Neuronal stem cell (in vitro differentiated cells): ENCODE results near the gene TFRC.
"Not testable (repeated sequence)": the region's sequence is repeated elsewhere in the genome, so short reads cannot be mapped to it uniquely, and the experiment has no call there.

Experiments
- DNase-seq: peaks from one replicate; pipeline ENCODE4 v3.0.0-alpha.2; 2013; ENCODE audit warnings: low spot score
- H2AFZ ChIP-seq: one replicate; pipeline ENCODE4 v1.6.1; 2013; ENCODE audit warnings: mild to moderate bottlenecking, low read length, inconsistent platforms
- H2AK5ac ChIP-seq: 2 replicates; pipeline ENCODE4 v1.6.1; 2013; ENCODE audit warnings: low read depth, mild to moderate bottlenecking, inconsistent platforms, low read length, moderate library complexity, mixed read lengths
- H2BK120ac ChIP-seq: 2 replicates; pipeline ENCODE4 v1.6.1; 2013; ENCODE audit warnings: low read depth, mild to moderate bottlenecking, inconsistent platforms, low read length, moderate library complexity, mixed read lengths
- H2BK12ac ChIP-seq: one replicate; pipeline ENCODE4 v1.6.1; 2013; ENCODE audit warnings: low read length, inconsistent platforms
- H2BK15ac ChIP-seq: 2 replicates; pipeline ENCODE4 v1.6.1; 2013; ENCODE audit warnings: mild to moderate bottlenecking, low read length, inconsistent platforms, mixed read lengths
- H2BK5ac ChIP-seq: one replicate; pipeline ENCODE4 v1.6.1; 2013; ENCODE audit warnings: inconsistent platforms, mild to moderate bottlenecking, low read length, moderate library complexity
- H3K14ac ChIP-seq: one replicate; pipeline ENCODE4 v1.6.1; 2013; ENCODE audit warnings: low read length, inconsistent platforms
- H3K18ac ChIP-seq: 2 replicates; pipeline ENCODE4 v1.6.1; 2013; ENCODE audit warnings: low read length, inconsistent platforms
- H3K23ac ChIP-seq: 2 replicates; pipeline ENCODE4 v1.6.1; 2013; ENCODE audit warnings: low read depth, mild to moderate bottlenecking, mixed read lengths, low read length, inconsistent platforms; ENCODE audit not compliant: poor library complexity
- H3K27ac ChIP-seq: replicated peaks from 3 replicates; pipeline ENCODE4 v1.5.1; 2013; ENCODE audit warnings: low read length, inconsistent platforms
- H3K27me3 ChIP-seq, 3 experiments: 2 replicates each; pipeline ENCODE4 v1.6.1; 2013; ENCODE audit warnings: low read length in 3 of 3, mild to moderate bottlenecking in 2 of 3, inconsistent platforms in 1 of 3, low read depth in 1 of 3, mixed read lengths in 1 of 3, moderate library complexity in 1 of 3; ENCODE audit not compliant: control insufficient read depth in 3 of 3, insufficient read depth in 3 of 3
- H3K36me3 ChIP-seq, 2 donors: replicated peaks in 1 of 2; 2 replicates each; pipeline ENCODE4 v1.6.1; 2013; ENCODE audit warnings: low read length in 2 of 2; ENCODE audit not compliant: control insufficient read depth in 2 of 2, insufficient read depth in 2 of 2
- H3K4ac ChIP-seq: 2 replicates; pipeline ENCODE4 v1.6.1; 2013; ENCODE audit warnings: inconsistent platforms, mild to moderate bottlenecking, low read length, moderate library complexity
- H3K4me1 ChIP-seq, 2 donors: 1 replicate in 1 of 2; 2 replicates in 1 of 2; pipeline ENCODE4 v1.6.1; 2013; ENCODE audit warnings: low read length in 2 of 2, low read depth in 1 of 2; ENCODE audit not compliant: control insufficient read depth in 2 of 2, insufficient read depth in 1 of 2
- H3K4me2 ChIP-seq: one replicate; pipeline ENCODE4 v1.6.1; 2013; ENCODE audit warnings: mild to moderate bottlenecking, low read length, inconsistent platforms; ENCODE audit not compliant: insufficient read depth, poor library complexity, severe bottlenecking
- H3K4me3 ChIP-seq, 2 donors: 2 replicates each; pipeline ENCODE4 v1.5.1; 2013; ENCODE audit warnings: low read length in 2 of 2, mild to moderate bottlenecking in 2 of 2, inconsistent platforms in 1 of 2, moderate library complexity in 1 of 2
- H3K79me1 ChIP-seq: one replicate; pipeline ENCODE4 v1.6.1; 2013; ENCODE audit warnings: low read depth, mild to moderate bottlenecking, inconsistent platforms, low read length, moderate library complexity
- H3K9ac ChIP-seq: one replicate; pipeline ENCODE4 v1.6.1; 2013; ENCODE audit warnings: mild to moderate bottlenecking, low read depth, low read length, inconsistent platforms; ENCODE audit not compliant: poor library complexity
- H3K9me3 ChIP-seq, 2 donors: replicated peaks in 1 of 2; 2 replicates each; pipeline versions ENCODE3 to v1.6.1; 2013; ENCODE audit warnings: low read length in 2 of 2, mild to moderate bottlenecking in 2 of 2, inconsistent platforms in 1 of 2, low read depth in 1 of 2, mixed read lengths in 1 of 2, moderate library complexity in 1 of 2; ENCODE audit not compliant: control insufficient read depth in 2 of 2, insufficient read depth in 1 of 2
- H4K8ac ChIP-seq: one replicate; pipeline ENCODE4 v1.6.1; 2013; ENCODE audit warnings: low read depth, mild to moderate bottlenecking, inconsistent platforms, low read length, moderate library complexity
- H4K91ac ChIP-seq: one replicate; pipeline ENCODE4 v1.6.1; 2013; ENCODE audit warnings: low read length, low read depth, mild to moderate bottlenecking, inconsistent platforms; ENCODE audit not compliant: poor library complexity
- WGBS, 2 donors: extraction: QIAGEN DNeasy Blood & Tissue Kit; methylation state at CpG; one replicate each; pipeline ENCODE4 v1.1.7; 2013; ENCODE audit warnings: missing lambda C conversion rate in 2 of 2, mixed read lengths in 1 of 2; ENCODE audit not compliant: insufficient read length in 2 of 2, insufficient replicate concordance in 1 of 2; ENCODE audit errors: extremely low coverage in 2 of 2; 5-methylcytosine and 5-hydroxymethylcytosine counted together

Gene TFRC

DNA sequence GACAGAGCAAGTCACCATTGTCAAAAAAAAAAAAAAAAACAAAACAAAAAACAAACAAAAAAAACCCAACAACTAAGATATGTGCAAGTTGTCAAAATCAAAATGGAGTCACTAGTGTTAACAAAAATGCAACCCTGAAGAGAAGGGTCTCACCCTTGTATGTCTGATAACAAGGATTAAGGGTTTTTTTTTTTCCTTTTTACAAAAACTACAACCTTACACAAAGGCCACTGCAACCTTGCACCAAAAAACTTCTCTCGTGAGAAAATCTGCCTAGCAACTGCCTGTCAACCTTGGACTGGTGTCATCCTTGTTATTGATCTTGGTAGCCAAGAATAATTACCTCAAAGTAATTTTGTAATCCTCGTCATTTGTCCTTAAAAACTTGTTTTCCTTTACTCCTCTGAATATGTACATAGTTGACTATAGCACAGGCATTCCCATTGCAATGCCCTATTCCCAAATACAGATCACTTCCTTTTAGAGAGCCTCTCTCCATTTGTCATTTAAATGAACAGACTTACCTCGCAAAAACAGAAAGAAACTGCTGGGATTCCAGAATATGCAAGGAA, 24.0 kb downstream of the TFRC start:
- H3K27me3 ChIP-seq = no peaks in the 10 kb centered on the region
- H3K36me3 ChIP-seq = peaks cover 29 to 95% of the 10 kb centered on the region in 2 donors
- no peak overlapping the region for H2BK120ac ChIP-seq
- no peak overlapping the region for H2AK5ac ChIP-seq
- H2BK15ac ChIP-seq = no peak overlapping the region
- H3K4me2 ChIP-seq = no peak overlapping the region
- H3K27ac ChIP-seq = no peak overlapping the region
- WGBS, 2 donors = no CpG with 5 or more reads among the region's 3 CpGs
- H3K9me3 ChIP-seq = peaks cover 0 to 2% of the 10 kb centered on the region in 2 donors
- H2AFZ ChIP-seq = no peak overlapping the region
- H3K4ac ChIP-seq = no peak overlapping the region
- DNase-seq = no peak
- H3K18ac ChIP-seq = no peak overlapping the region
- no peak overlapping the region for H3K14ac ChIP-seq
- H4K8ac ChIP-seq = no peak overlapping the region
- no peaks in the 10 kb centered on the region for H3K79me1 ChIP-seq
- no peak overlapping the region for H3K23ac ChIP-seq
- no peaks in the 10 kb centered on the region for H3K4me1 ChIP-seq
- H2BK5ac ChIP-seq = no peak overlapping the region
- no peak overlapping the region for H2BK12ac ChIP-seq
- no peak overlapping the region for H3K4me3 ChIP-seq
- H3K9ac ChIP-seq = no peak overlapping the region
- H4K91ac ChIP-seq = no peak overlapping the region

DNA sequence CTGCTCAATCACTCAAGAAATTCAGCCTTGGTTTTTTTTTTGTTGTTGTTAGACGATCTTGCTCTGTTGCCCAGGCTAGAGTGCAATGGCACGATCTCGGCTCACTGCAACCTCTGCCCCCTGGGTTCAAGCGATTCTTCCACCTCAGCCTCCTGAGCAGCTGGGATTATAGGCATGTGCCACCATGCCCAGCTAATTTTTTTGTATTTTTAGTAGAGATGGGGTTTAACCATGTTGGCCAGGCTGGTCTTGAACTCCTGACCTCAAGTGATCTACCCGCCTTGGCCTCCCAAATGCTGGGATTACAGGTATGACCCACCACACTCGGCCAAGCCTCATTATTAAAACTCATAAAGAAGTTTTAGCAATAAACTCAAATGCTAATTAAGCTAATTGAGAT, 25.5 kb downstream of the TFRC start:
- H3K4me1 ChIP-seq, H4K91ac ChIP-seq, H2AK5ac ChIP-seq, H2AFZ ChIP-seq, H2BK5ac ChIP-seq, H3K27ac ChIP-seq, H3K18ac ChIP-seq, H3K4me3 ChIP-seq, H3K23ac ChIP-seq, H3K14ac ChIP-seq, H3K4me2 ChIP-seq, H2BK12ac ChIP-seq, H3K9me3 ChIP-seq, H3K9ac ChIP-seq, DNase-seq, H2BK15ac ChIP-seq, H2BK120ac ChIP-seq, H3K79me1 ChIP-seq, H3K27me3 ChIP-seq, H3K4ac ChIP-seq, H4K8ac ChIP-seq: not testable (repeated sequence)
- WGBS, 2 donors = no CpG with 5 or more reads among the region's 6 CpGs
- peaks cover 29 to 95% of the 10 kb centered on the region in 2 donors for H3K36me3 ChIP-seq

DNA sequence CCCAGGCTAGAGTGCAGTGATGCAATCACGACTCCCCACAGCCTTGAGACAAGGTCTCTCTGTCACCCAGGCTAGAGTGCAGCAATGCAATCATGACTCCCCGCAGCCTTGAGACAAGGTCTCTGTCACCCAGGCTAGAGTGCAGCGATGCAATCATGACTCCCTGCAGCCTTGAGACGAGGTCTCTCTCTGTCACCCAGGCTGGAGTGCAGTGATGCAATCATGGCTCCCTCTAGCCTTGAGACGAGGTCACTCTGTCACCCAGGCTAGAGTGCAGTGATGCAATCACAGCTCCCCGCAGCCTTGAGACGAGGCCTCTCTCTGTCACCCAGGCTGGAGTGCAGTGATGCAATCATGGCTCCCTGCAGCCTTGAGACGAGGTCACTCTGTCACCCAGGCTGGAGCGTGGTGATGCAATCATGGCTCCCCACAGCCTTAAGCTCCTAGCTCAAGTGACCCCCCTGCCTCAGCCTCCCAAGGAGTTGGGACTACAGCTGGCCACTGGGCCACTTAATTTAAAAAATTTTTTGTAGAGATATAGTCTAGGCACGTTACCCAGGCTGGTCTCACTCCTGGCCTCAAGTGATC, 26.1 kb downstream of the TFRC start:
- peaks cover 0 to 2% of the 10 kb centered on the region in 2 donors for H3K9me3 ChIP-seq
- H4K91ac ChIP-seq = no peak overlapping the region
- H2AK5ac ChIP-seq = no peak overlapping the region
- H3K4ac ChIP-seq = no peak overlapping the region
- no peak overlapping the region for H2BK15ac ChIP-seq
- H2BK120ac ChIP-seq = no peak overlapping the region
- H3K9ac ChIP-seq = peak overlapping the region; percentile 12
- DNase-seq = no peak
- H3K36me3 ChIP-seq = peaks cover 30 to 96% of the 10 kb centered on the region in 2 donors
- no peak overlapping the region for H2BK12ac ChIP-seq
- no CpG with 5 or more reads among the region's 10 CpGs for WGBS, 2 donors
- no peak overlapping the region for H3K27ac ChIP-seq
- H3K4me1 ChIP-seq = no peaks in the 10 kb centered on the region
- H3K27me3 ChIP-seq = no peaks in the 10 kb centered on the region
- H2AFZ ChIP-seq = no peak overlapping the region
- no peak overlapping the region for H3K14ac ChIP-seq
- no peak overlapping the region for H3K4me3 ChIP-seq
- no peaks in the 10 kb centered on the region for H3K79me1 ChIP-seq
- no peak overlapping the region for H3K18ac ChIP-seq
- no peak overlapping the region for H3K4me2 ChIP-seq
- H3K23ac ChIP-seq = peak overlapping the region; percentile 68
- H4K8ac ChIP-seq = no peak overlapping the region
- no peak overlapping the region for H2BK5ac ChIP-seq

DNA sequence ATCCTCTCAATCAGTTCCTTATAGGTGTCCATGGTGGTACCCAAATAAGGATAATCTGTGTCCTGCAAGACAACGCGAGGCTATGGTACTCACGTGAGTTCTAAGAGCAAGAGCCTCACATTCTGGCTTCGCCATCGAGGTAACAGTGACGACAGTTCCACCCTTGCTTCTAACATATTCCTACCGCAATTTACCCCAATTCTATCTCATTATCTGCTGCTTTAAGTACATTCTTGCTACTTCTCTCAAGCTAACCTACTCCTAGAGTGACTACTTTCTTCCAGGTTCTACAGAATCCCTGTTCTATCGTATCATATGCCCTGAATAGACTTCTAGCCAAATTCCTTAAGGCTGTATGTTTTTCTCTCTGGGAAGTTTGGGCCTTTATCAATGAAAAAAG, 26.6 kb downstream of the TFRC start:
- Histone ChIP-seq H2AFZ (no peak overlapping the region), H2BK5ac (no peak overlapping the region), H2BK12ac (no peak overlapping the region), H3K79me1 (no peaks in the 10 kb centered on the region), H3K4me1 (no peaks in the 10 kb centered on the region), H3K36me3 (peaks cover 32 to 98% of the 10 kb centered on the region in 2 donors), H2BK15ac (no peak overlapping the region), H3K4ac (no peak overlapping the region), H4K8ac (no peak overlapping the region), H4K91ac (no peak overlapping the region), H3K27ac (no peak overlapping the region), H3K27me3 (no peaks in the 10 kb centered on the region), H2AK5ac (no peak overlapping the region), H3K9ac (no peak overlapping the region), H2BK120ac (no peak overlapping the region), H3K14ac (no peak overlapping the region), H3K4me3 (no peak overlapping the region), H3K9me3 (peaks cover 0 to 2% of the 10 kb centered on the region in 2 donors), H3K4me2 (no peak overlapping the region), H3K18ac (no peak overlapping the region), H3K23ac (no peak overlapping the region)
- DNase-seq = no peak
- 100% methylated on average over 1 of the region's 8 CpGs; no CpG with 5 or more reads in 1 of the 2 donors for WGBS, 2 donors
